ENCODE measurements around the gene NXPH3.

The NXPH3 gene

DNA sequence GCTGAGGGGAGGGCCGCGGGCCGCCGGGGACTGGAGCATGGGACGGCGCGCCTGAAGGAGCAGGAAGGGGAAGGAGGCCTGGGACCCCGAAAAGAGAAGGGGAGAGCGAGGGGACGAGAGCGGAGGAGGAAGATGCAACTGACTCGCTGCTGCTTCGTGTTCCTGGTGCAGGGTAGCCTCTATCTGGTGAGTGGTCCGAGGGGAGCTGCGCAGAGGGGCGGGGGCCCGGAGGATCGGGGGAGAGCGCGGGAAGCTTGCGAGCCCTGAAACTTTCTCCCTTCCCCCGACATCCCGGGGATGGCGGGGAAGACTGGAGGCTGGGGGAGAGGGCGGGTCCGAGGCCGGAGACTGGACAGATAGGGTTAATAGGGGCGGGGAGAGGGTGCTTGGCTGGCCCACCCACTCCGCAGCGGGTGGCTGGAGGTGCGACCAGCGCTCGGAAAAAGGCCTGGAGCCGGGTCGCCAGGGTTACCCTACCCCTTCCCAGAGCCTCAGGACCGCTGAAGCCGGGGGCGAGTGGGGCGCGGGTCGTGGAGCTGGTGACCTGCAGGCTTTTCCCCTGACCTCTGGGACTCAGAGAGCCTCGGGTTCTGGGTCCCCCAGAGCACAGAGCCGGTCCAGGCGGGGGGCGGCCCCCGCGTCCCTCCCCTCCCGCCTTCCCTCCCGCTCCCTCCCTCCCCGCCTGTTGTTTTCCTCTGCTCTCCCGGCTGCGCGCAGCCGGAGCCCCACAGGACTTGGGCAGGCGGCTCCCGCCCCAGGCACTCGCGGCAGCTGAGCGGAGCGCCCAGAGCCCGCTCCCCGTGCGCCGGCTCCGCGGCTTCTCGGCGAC, 631 bp downstream of the NXPH3 start:
- DNase-seq (ENCODE audit: low read depth in 1 of 2, low spot score in 1 of 2) = no peak

DNA sequence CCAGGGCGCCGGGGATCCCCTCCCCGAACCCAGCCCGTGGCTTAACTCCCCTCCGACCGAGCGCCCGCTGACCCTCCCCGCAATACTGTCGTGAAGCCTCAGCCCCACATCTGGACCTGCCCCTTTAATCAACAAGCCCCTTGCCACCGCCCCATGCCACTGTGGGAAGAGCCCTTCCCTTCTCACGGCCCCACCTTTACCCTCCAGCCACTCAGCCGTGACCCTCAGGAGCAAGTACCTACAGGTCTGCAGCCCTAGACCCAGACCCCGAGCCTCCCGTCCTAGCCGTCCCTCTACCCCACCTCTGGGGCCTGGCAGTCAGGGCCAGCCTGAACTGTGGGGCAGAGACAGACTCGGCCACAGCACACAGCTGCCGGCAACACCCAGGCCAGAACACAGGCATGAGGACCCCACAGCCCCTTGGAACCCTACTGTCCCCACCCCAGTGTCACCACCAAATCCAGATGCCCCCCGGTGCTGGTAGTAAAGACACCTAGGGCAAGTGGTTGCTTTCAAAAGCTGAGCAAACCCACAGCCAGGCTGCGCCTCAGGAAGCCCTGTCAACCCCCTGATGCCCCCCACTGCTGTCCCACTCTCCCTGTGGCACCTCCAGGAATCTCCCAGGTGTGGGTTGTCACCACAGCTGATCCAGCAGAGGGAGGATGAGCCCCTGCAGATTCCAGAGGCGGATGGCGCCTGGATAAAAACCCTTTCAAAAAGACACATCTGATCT, 1.4 kb downstream of the NXPH3 start:
- DNase-seq (ENCODE audit: low read depth in 1 of 2, low spot score in 1 of 2) = no peak

DNA sequence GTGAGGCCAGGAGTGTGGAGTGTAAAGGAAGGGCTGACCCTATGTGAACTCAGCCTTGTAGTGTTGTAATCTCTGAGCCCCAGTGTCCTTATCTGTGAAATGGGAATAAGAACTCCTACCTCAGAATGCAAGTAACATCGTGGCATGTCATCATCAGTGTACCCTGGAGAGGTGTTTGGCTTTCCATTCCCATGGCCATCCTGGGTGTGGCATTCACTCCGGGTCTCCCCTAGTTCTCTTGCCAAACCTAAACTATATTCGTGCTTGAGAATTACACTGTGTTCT, 1.9 kb downstream of the NXPH3 start:
- DNase-seq (ENCODE audit: low read depth in 1 of 2, low spot score in 1 of 2) = no peak

DNA sequence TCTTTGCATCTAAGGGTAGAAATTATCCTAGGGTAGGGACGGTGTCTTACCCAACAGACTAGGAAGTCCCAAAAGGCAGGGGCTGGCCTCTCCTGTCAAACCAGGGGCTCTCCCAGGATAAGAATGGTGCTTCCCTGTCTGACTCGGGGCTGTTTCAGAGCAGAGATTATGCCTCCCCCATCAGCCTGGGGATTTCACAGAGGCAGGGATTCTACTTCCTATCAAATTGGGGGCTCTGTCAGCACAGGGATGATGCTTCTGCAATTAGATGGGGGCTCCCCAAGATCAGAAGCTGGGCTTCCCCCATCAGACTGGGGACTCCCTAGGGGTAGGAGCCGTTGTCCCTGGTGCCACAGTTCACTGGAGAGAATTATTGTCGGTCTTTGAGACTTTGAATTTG, 2.3 kb downstream of the NXPH3 start:
- DNase-seq (ENCODE audit: low read depth in 1 of 2, low spot score in 1 of 2) = no peak

DNA sequence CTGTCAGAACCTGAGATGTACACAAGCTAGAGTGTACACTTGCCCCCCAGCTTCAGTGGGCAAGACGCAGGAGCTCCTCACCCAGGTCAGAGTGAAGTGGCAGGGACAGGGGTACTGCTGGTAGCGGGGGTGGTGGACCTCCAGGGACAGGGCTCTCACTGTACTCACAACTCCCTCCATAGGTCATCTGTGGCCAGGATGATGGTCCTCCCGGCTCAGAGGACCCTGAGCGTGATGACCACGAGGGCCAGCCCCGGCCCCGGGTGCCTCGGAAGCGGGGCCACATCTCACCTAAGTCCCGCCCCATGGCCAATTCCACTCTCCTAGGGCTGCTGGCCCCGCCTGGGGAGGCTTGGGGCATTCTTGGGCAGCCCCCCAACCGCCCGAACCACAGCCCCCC, 2.7 kb downstream of the NXPH3 start:
- DNase-seq (ENCODE audit: low read depth in 1 of 2, low spot score in 1 of 2) = no peak

DNA sequence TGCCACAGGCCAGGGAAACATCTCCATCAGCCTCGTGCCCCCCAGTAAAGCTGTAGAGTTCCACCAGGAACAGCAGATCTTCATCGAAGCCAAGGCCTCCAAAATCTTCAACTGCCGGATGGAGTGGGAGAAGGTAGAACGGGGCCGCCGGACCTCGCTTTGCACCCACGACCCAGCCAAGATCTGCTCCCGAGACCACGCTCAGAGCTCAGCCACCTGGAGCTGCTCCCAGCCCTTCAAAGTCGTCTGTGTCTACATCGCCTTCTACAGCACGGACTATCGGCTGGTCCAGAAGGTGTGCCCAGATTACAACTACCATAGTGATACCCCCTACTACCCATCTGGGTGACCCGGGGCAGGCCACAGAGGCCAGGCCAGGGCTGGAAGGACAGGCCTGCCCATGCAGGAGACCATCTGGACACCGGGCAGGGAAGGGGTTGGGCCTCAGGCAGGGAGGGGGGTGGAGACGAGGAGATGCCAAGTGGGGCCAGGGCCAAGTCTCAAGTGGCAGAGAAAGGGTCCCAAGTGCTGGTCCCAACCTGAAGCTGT, 3.4 kb downstream of the NXPH3 start:
- DNase-seq (ENCODE audit: low read depth in 1 of 2, low spot score in 1 of 2) = no peak

DNA sequence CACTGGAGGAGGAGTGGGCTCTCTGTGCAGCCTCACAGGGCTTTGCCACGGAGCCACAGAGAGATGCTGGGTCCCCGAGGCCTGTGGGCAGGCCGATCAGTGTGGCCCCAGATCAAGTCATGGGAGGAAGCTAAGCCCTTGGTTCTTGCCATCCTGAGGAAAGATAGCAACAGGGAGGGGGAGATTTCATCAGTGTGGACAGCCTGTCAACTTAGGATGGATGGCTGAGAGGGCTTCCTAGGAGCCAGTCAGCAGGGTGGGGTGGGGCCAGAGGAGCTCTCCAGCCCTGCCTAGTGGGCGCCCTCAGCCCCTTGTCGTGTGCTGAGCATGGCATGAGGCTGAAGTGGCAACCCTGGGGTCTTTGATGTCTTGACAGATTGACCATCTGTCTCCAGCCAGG, 3.9 kb downstream of the NXPH3 start:
- DNase-seq (ENCODE audit: low read depth in 1 of 2, low spot score in 1 of 2) = no peak

DNA sequence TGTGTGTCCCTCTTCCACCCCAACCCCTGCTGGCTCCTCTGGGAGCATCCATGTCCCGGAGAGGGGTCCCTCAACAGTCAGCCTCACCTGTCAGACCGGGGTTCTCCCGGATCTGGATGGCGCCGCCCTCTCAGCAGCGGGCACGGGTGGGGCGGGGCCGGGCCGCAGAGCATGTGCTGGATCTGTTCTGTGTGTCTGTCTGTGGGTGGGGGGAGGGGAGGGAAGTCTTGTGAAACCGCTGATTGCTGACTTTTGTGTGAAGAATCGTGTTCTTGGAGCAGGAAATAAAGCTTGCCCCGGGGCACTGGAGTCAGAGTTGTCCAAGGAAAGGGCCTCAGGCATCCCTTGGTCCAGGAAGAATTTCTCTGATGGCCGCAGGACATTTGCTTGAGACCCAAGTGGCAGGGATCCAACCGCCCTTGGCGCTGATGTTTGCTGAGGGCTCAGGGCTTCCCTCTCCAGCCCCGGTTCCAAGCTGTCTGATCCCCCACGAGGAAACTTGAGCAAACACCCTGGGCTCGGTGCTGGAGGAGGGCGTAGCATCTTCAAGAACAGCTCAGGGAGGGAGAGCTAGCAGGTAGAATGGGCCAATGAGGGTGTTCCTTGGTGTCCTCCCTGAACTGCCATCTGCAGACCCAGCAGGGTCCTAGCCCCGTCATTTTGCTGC, 4.5 kb downstream of the NXPH3 start:
- DNase-seq (ENCODE audit: low read depth in 1 of 2, low spot score in 1 of 2) = no peak

DNA sequence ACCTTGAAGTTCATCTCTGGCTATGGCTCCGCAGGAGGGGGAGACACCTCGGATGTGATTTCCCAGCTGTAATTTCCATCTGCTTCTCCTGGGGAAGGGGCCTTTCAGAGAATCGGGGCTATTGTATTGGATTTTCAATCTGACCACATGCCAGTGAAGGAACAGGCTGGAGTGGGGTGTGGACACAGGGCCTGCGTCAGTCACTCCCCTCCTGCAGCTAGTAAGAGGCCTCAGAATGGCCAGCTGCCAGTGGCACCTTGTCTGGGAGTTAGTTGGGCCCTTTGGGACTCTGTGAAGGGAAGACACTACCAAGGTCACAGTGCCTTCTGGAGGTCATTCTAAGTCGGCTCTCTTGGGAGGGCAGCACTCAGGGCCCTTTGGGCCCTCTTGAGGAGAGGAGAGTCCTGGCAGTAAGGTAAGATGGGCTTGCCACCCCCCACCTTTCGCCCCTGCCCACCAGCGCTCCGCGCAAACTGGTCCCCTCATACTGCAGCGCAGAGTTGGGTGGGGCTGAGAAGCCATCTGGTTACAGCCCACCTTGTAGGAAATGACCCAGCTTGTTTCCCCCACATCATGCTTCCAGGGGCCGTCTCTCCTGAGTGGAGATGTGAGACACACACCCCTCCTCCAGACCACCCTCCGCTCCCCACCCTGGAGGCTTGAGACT, 5.4 kb downstream of the NXPH3 start:
- no peak for DNase-seq (ENCODE audit: low read depth in 1 of 2, low spot score in 1 of 2)

DNA sequence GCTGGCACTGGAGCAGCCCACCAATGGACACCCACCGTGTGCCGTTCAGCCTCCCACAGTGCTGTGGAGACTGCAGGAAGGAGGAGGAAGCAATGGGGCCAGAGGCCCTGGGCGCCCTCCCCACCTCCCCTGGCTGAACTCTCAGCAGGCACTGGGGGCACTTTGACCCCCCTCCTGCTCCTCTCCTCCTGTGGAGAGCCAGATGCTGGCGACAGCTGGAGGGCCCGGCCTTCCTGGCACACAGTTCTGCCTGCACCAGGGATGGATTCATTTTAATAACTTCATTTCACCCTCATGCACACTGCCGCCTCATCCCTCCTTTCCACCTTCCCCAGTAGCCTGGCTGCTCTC, 6.0 kb downstream of the NXPH3 start:
- no peak for DNase-seq (ENCODE audit: low read depth in 1 of 2, low spot score in 1 of 2)

DNA sequence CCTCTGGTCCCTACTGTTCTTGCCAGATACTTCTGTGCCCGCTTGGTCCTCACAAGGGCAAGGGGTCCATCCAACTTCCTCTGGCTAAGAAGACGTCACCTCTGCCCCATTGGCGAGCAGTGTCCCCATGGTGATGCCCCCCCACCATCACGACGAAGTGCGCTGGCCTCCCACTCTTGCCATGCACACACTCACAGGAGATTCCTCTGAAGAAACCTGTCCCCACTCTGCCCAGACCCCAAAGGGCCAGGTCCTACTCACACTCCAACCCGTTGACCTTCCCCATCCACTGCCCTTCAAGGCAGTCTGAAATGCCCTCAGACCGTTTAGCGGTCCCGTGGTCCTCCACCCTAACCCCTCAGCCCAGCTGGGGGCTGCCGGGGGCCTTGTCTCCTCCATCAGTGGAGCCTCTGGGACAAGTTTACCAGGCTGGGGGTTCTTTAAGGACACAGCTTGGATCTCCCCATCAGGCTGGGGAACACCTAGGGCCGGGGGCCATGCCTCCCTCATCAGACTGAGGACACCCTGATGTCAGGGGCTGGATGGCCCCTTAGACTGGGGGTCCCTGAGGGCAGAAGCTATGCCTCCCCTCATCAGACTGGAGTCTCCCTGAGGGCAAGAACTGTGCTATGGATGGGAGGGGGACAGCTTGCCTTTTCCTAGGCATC, 6.5 kb downstream of the NXPH3 start:
- no peak for DNase-seq (ENCODE audit: low read depth in 1 of 2, low spot score in 1 of 2)

DNA sequence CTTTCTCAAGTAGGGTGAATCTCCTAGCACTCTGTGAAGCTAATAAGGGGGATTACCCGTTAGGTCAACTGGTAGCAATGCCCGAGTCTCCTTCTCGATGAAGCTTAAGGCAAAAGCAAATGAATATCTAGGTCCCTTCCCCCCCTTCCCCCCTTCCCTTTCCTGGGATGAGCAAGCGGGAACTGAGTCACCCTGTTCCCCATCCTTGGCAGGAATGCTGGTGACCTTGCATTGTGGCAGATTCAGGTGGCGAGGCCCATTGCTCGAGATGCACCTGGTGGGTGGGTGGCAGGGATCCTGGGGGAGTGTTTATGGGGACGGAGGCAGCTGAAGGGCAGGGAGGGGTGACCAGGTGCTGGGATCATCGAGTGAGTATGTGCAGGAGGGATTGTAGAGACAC, 7.1 kb downstream of the NXPH3 start:
- no peak for DNase-seq (ENCODE audit: low read depth in 1 of 2, low spot score in 1 of 2)

DNA sequence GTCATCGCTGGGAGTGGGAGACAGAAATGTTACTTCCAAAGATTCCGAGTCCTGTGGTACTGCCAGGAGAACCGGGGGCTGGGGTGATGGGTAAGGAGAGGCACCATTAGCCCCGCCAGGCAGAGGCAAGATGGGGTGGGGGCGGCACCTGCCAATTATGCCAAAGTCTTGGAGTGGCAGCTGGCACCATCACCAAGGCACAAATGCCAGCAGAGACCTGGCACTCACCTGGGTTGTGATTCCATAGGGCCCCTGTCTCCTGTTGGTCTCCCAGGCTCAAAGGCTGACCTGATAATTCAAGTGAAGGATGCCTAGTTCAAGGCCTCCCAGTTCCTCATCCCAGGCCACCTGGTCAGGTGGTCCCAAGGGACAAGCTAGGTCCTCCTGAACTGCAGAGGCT, 7.6 kb downstream of the NXPH3 start:
- no peak for DNase-seq (ENCODE audit: low read depth in 1 of 2, low spot score in 1 of 2)

DNA sequence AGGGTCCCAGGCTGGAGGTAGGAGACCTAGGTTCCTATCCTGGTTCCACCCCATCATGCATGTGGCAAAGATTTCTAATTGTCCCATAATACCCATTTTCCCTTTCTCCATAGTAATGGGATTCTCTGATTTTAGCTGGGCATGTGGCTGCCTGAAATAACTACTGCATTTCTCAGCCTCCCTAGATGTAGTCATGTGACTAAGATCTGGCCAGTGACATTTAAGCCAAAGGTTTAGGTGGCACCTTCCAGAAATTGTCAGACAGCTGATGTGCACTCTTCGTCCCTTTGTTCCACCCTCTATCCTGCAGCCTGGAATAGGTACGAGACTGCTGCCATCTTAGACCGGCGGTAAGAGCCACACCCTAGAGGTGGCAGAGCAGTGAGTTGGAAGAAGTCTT, 8.2 kb downstream of the NXPH3 start:
- DNase-seq (ENCODE audit: low read depth in 1 of 2, low spot score in 1 of 2) = no peak

DNA sequence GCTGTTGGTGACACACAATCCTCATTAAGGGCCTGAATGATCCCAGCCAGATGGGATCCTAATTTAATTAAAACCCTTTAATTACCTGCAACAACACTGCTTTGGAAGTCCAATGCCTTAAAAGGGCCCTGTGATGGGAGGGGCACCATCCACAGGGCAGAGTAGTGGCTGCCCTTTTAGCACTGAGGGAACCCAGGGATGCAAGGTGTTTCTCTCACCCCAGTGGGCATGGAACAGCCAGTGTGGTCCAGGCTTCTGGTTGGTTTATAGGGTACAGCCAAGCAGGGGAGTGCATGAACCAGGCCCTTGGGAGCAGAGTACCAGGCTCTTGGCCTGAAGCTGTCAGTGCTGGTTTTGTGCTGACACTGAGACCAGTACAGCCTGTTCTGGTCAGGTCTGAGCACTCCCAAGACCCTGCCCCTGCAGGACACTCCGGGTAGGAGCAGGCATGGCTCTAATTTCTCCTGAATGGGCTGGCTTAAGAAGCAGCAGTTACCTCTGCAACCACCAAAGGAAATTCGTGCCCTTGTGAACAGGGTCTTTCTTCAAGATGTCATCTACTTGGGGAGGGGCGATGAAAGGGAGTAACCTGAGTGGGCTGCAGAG, 9.9 kb downstream of the NXPH3 start:
- no peak for DNase-seq (ENCODE audit: low read depth in 1 of 2, low spot score in 1 of 2)

DNA sequence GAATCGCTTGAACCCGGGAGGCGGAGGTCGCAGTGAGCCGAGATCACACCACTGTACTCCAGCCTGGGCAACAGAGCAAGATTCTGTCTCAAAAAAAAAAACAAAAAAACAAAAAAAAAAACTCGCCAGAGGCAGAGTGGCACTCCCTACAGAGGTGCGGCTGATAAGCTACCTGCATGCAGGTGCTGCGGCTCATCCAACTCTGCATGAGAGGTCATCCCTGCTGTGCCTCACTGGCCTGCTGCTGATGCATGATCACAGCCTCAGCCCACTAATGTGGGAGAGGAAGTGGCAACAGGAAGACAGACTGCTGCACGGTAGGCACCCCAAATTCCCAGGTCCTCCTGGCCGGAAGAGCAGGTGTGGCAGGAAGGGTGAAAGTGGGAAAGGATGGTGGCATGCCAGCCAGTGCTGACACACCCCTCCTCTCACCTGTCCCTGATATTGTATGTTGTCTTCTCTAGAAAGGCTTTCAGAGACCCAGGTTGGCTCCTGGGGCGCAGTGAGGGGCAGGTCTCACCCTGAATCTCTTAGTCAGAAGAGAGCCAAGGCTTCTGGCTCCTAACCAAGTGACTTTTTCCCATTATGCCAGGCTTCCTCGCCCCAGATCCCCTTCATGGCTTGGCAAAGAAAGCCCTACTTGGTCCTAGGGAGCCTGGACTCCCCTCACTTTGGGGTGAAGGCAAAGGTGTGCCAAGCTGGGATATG, 11.8 kb downstream of the NXPH3 start:
- no peak for DNase-seq (ENCODE audit: low read depth in 1 of 2, low spot score in 1 of 2)

DNA sequence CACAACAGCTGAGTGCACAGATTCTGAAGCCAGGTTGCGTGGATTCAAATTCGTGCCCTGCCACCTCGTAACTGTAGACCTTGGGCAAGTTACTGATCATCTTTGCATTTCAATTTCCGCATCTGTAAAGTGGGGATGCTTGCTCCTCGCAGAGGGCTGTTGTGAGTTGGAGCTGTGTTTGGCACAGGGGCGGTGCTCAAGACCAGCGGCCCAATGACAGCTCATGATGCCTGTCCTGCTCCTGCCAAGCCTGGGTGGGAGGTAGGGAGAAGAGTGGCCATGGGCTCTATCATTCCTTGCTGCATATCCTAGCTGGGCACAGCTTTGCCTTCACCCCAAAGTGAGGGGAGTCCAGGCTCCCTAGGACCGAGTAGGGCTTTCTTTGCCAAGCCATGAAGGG, 12.6 kb downstream of the NXPH3 start:
- DNase-seq (ENCODE audit: low read depth in 1 of 2, low spot score in 1 of 2) = no peak

DNA sequence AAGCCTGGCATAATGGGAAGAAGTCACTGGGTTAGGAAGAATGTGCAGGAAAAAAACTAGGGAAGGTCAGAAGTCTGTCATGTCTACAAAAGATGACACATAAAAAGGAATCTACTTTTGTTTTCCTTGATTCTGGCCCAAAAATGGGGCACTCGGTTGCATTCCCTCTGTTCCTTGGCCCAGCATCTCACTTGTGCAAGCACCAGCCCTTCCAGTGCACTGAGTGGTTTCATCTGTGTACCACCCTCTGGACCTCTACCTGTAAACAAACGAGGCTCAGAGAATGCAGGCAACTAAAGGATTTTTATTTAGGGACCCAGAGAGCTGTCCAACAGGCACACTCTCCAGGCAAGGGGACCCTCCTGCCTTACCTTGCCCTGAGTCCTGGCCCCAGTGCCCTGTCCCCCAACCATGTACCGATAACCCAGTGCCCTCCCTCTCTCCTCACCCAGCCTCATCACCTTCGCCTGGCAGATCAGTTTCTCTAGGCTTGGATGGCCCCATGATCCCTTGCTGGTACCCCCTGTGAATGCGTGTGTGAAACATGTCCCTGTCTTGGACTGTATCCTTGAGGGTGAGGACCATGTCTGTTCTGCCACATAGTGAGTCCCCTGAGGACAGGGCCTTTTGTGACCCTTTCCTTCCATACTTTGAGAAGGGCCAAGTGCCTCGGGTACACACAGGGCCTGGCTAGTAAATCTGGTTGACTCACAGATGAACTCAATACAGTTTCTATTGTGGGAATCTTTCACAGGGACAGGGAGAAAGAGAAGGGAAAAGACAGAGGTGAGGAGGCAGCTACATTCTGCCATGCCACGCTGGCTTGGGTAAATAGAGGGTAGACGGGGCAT, 13.3 kb downstream of the NXPH3 start:
- DNase-seq (ENCODE audit: low read depth in 1 of 2, low spot score in 1 of 2) = no peak

DNA sequence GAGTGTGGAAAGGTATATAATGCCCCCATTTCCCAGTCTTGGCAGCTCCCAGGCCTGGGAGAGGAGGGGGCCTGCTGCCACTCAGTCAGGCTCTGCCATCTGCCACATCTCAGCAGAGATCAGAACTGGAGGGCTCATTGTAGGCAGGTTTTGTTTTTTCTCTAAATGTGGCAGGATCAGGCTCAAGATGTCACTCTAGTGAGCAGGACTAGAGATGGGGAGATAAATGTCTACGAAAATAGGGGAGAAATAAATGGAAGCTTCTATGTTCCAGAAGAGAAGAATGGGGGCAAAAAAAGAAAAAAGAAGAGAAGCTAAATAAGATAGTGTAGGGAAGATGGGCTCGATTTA, 13.9 kb downstream of the NXPH3 start:
- no peak for DNase-seq (ENCODE audit: low read depth in 1 of 2, low spot score in 1 of 2)

Data from stimulated activated CD4-positive, alpha-beta T cell treated with anti-CD3 and anti-CD28 coated beads, Interleukin-15, amount 100 ng/mL, for 1 hour (primary cell).